Sigmoid colon (tissue), 4 donors: ENCODE results near the gene SCAF1.

Experiments used
- CTCF ChIP-seq, 4 experiments: fragments of 450-650 bp in 3 of 4; fragments of 200-600 bp in 1 of 4; IDR thresholded peaks; one replicate each; pipeline ENCODE4 v1.5.1; 2016 to 2019; ENCODE audit warnings: antibody characterized with exemption in 4 of 4, mild to moderate bottlenecking in 3 of 4, moderate library complexity in 2 of 4
- EP300 ChIP-seq, 4 donors: sonication (generic); formaldehyde crosslinking; IDR thresholded peaks; one replicate each; pipeline ENCODE4 v1.6.1; 2017; ENCODE audit warnings: antibody characterized with exemption in 4 of 4
- POLR2A ChIP-seq, 2 donors: fragments of 450-650 bp; IDR thresholded peaks; one replicate each; pipeline ENCODE4 v1.6.1; 2016; ENCODE audit warnings: antibody characterized with exemption in 2 of 2, mild to moderate bottlenecking in 2 of 2, moderate library complexity in 2 of 2
- POLR2AphosphoS5 ChIP-seq, 4 donors: sonication (generic); formaldehyde crosslinking; IDR thresholded peaks; one replicate each; pipeline ENCODE4 v1.6.1; 2017; ENCODE audit warnings: antibody characterized with exemption in 4 of 4

DNA sequence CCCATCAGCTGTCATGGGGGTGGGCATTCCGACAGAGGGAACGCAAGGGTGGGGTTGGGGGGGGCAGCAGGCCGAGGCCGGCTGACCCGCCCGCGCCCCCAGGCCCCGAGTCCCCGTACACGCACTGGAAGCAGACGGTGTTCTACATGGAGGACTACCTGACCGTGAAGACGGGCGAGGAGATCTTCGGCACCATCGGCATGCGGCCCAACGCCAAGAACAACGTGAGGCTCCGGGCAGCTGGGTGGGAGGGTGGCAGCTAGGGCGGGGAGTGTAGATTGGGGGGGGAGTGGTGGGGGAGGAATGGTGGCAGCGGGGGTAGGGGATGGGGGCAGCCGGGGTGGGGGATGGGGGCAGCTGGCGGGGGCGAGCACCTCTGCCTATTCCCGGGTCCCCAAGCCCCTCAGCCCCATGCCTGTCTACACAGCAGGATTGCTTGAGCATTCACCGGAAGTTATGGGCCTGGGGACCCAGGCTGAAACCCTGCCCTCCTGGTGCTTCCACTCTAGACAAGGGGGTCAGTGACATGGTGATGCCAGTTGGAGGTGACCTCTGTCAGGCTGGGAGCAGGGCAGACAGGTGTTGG is 44.6 kb downstream of the SCAF1 start:
- TF ChIP-seq CTCF (IDR thresholded peaks at IDR 0.05), result no peak
- TF ChIP-seq POLR2AphosphoS5 (IDR thresholded peaks at IDR 0.05), result no peak
- no peak for TF ChIP-seq POLR2A (IDR thresholded peaks at IDR 0.05)
- TF ChIP-seq EP300 (IDR thresholded peaks at IDR 0.05), result no peak
